Neural cell (in vitro differentiated cells): ENCODE measurements around the gene HSD11B1L.

ENCODE experiments used
- EP300 ChIP-seq: fragments of 450-650 bp; conservative IDR thresholded peaks from 2 replicates; pipeline ENCODE4 v1.6.1; 2014; ENCODE audit warnings: antibody characterized with exemption, mild to moderate bottlenecking, moderate library complexity; ENCODE audit not compliant: poor library complexity, severe bottlenecking
- EZH2 ChIP-seq: fragments of 200-600, 300-800 bp; shearing (Covaris generic), sonication (generic); IDR thresholded peaks from 2 replicates; pipeline ENCODE4 v1.6.1; 2014; ENCODE audit warnings: antibody characterized with exemption, low read length, borderline replicate concordance, mild to moderate bottlenecking; ENCODE audit not compliant: insufficient read depth, poor library complexity, severe bottlenecking
- MXI1 ChIP-seq: fragments of 450-650 bp; conservative IDR thresholded peaks from 2 replicates; pipeline ENCODE4 v1.6.1; 2014; ENCODE audit warnings: antibody characterized with exemption, mild to moderate bottlenecking; ENCODE audit not compliant: poor library complexity, severe bottlenecking
- POLR2AphosphoS5 ChIP-seq: IDR thresholded peaks from 2 replicates; pipeline ENCODE4 v1.6.1; 2012
- RAD21 ChIP-seq: fragments of 450-650 bp; conservative IDR thresholded peaks from 2 replicates; pipeline ENCODE4 v1.6.1; 2014; ENCODE audit warnings: antibody characterized with exemption, mild to moderate bottlenecking, moderate library complexity
- SMC3 ChIP-seq: fragments of 450-650 bp; conservative IDR thresholded peaks from 2 replicates; pipeline ENCODE4 v1.6.1; 2014; ENCODE audit warnings: antibody characterized with exemption, mild to moderate bottlenecking, moderate library complexity; ENCODE audit not compliant: poor library complexity
- TAF1 ChIP-seq: IDR thresholded peaks from 2 replicates; pipeline ENCODE4 v1.6.1; 2012; ENCODE audit warnings: low read depth
- TF ChIP-seq, protein P1 (sequence below): fragments of 450-650 bp; IDR thresholded peaks from 2 replicates; pipeline ENCODE4 v1.5.1; 2014; ENCODE audit warnings: antibody characterized with exemption, mild to moderate bottlenecking, moderate library complexity; ENCODE audit not compliant: poor library complexity, severe bottlenecking
- TF ChIP-seq, protein P2 (sequence below): IDR thresholded peaks from 2 replicates; pipeline ENCODE4 v1.6.1; 2012; ENCODE audit warnings: borderline replicate concordance

DNA sequence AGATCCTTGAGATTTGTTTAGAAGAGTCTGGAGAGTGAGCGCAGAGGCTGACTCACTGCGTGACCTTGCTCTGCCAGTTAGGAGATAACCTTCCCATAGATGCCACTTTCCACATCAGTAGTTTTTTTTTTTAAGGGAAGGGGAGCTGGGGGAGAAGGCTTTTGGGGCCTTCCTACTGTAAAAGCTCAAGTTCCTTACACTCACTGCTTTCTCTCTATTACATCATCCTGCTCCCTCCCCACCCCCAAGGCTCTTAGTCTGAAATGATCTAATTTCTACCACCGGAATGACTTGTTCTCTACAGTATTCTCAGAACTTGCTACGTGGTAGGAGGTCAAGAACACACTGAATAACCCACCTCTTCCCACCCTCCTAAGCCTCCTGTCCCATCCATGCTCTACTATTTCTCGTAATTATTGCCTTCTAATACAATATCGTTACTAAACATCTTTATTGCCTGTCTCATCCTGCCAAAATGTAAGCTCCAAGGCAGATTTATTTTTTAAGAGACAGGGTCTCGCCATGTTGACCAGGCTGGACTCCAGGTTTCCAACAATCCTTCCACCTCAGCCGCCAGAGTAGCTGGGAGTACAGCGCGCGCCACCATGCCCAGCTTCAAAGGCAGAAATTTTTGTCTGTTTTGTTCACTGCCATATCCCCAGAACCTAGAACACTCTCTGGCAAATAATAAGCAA lies 37.9 kb downstream of the HSD11B1L start:
- TF ChIP-seq, protein P1, sequence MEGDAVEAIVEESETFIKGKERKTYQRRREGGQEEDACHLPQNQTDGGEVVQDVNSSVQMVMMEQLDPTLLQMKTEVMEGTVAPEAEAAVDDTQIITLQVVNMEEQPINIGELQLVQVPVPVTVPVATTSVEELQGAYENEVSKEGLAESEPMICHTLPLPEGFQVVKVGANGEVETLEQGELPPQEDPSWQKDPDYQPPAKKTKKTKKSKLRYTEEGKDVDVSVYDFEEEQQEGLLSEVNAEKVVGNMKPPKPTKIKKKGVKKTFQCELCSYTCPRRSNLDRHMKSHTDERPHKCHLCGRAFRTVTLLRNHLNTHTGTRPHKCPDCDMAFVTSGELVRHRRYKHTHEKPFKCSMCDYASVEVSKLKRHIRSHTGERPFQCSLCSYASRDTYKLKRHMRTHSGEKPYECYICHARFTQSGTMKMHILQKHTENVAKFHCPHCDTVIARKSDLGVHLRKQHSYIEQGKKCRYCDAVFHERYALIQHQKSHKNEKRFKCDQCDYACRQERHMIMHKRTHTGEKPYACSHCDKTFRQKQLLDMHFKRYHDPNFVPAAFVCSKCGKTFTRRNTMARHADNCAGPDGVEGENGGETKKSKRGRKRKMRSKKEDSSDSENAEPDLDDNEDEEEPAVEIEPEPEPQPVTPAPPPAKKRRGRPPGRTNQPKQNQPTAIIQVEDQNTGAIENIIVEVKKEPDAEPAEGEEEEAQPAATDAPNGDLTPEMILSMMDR, result no peak
- no peak for TF ChIP-seq EZH2
- TF ChIP-seq POLR2AphosphoS5, result no peak
- TF ChIP-seq SMC3, result no peak
- TF ChIP-seq EP300, result no peak
- TF ChIP-seq, protein P2, sequence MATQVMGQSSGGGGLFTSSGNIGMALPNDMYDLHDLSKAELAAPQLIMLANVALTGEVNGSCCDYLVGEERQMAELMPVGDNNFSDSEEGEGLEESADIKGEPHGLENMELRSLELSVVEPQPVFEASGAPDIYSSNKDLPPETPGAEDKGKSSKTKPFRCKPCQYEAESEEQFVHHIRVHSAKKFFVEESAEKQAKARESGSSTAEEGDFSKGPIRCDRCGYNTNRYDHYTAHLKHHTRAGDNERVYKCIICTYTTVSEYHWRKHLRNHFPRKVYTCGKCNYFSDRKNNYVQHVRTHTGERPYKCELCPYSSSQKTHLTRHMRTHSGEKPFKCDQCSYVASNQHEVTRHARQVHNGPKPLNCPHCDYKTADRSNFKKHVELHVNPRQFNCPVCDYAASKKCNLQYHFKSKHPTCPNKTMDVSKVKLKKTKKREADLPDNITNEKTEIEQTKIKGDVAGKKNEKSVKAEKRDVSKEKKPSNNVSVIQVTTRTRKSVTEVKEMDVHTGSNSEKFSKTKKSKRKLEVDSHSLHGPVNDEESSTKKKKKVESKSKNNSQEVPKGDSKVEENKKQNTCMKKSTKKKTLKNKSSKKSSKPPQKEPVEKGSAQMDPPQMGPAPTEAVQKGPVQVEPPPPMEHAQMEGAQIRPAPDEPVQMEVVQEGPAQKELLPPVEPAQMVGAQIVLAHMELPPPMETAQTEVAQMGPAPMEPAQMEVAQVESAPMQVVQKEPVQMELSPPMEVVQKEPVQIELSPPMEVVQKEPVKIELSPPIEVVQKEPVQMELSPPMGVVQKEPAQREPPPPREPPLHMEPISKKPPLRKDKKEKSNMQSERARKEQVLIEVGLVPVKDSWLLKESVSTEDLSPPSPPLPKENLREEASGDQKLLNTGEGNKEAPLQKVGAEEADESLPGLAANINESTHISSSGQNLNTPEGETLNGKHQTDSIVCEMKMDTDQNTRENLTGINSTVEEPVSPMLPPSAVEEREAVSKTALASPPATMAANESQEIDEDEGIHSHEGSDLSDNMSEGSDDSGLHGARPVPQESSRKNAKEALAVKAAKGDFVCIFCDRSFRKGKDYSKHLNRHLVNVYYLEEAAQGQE, result no peak
- no peak for TF ChIP-seq TAF1
- no peak for TF ChIP-seq RAD21
- no peak for TF ChIP-seq MXI1
